NCI-H524 treated with DMSO at 0.1 percent for 48 hours (cell line): Measurements from ENCODE around the gene PLA2G4C.

Source experiments
- DNase-seq: peaks from one replicate; lab custom pipeline; 2025; lab: John Stamatoyannopoulos, UW

The PLA2G4C gene, protein sequence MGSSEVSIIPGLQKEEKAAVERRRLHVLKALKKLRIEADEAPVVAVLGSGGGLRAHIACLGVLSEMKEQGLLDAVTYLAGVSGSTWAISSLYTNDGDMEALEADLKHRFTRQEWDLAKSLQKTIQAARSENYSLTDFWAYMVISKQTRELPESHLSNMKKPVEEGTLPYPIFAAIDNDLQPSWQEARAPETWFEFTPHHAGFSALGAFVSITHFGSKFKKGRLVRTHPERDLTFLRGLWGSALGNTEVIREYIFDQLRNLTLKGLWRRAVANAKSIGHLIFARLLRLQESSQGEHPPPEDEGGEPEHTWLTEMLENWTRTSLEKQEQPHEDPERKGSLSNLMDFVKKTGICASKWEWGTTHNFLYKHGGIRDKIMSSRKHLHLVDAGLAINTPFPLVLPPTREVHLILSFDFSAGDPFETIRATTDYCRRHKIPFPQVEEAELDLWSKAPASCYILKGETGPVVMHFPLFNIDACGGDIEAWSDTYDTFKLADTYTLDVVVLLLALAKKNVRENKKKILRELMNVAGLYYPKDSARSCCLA

DNA sequence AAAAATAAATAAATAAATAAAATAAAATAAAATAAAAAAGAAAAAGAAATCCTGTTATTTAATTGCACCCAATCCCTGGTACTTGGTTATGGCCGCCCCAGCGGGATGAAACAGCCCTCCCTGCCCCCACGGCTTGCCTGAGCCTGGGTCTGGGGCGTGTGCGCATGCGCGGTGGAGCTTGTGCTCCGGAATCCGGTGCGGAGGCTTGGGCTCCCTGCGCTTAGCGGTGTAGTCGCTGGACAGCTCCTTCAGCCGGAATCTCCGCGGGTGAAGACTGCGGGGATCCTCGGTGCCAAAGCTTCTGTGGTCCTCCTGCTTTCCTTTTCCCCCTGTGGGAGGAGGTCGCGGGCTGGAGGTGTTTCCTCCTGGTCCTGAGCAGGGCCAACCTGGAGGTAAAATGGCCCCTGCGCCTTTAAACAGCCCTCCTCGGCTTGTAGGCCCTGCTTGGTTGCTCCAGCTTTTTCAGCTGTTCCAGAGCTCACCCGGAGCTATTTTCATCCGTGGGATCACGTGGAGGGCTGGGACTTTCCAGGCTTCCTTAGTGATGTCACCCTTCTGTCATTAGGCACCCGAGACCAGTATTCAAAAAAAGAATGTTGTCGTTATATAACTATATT lies at the start of gene PLA2G4C:
TSS of gene PLA2G4C (minus strand) at position 468 of the 617 bp plus-strand sequence. CDS start 4,288 bp downstream, outside the sequence.
- peak; percentile 66 for DNase-seq

DNA sequence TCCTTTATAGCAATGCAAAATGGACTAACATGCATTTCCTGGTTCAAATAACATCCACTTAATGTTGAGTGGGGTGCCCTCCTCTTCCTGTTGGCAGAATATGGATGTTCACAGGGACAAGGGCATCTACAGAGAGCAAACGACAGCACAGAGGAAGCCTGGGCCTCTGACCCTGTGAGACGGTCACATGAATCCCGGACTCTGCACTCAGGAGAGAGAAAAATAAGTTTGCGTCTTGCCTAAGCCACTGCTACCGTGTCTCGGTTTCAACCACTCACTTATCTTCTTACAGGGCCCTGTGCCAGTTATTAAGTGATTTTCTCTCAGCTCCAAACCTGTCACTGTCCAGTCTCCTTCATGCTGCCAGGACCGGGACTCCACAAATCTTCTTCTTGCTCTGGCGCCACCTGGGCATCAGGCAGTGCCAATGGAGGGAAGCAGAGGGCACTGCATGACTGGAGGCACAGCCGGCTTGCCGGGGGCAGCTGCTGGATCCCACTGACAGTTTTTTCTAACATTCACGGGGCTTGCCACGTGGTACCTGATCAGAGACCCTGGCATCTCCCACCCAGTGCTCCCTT lies 47.7 kb upstream of the PLA2G4C start:
- no peak for DNase-seq

GRCh38 chr19:48154003-48154402 lies 43.4 kb upstream of the PLA2G4C start:
- no peak for DNase-seq

GRCh38 chr19:48152551-48152950 lies 41.9 kb upstream of the PLA2G4C start:
- no peak for DNase-seq

DNA sequence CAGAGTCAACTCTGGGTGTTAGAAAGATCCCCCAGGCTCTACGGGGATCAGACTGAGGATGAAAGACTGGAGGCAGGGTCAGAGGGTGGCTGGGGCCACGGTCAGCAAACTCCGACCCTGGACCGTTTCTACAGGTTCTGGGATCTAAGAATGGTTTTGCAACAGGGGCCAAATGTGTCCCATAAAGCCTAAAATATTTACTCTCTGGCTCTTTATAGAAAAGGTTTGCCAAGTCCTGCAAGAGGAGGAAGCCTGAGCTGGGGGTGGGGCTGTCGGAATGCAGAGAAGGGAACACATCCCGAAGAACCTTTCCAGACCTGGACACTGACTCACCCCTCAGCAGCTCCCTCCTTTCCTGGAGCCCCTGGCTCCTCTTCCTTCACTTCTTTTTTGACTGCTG lies 38.8 kb upstream of the PLA2G4C start:
- DNase-seq = no peak

- DNase-seq = no peak
Observed at GRCh38 chr19:48148576-48148975, 38.0 kb upstream of the PLA2G4C start.

DNA sequence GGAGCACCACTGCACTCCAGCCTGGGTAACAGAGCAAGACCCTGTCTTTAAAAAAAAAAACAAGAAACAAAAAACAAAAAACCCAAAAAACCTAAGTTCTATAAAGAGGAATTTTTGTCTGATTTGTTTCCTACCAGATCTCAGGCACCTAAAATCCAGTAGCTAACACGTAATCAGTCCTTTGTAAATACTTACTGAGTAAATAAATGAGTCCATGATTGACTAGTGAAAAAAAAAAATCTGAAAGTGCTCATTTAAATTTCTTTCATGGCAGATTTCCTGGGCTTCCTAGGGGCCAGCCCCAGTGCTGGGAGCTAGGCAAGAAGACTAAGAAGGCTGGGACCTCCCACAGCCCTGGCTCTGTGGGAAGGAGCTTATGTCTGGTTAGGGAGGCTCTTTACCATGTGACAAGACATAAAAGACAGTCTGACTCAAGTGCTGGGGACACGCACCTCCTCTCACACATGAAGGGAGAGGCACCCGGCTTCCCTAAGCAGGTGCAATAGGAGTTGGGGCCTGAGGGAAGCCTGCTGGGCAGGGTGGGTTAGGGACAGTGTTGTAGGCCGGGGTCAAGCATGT lies 37.1 kb upstream of the PLA2G4C start:
- DNase-seq = no peak

GRCh38 chr19:48139053-48139452 lies 28.4 kb upstream of the PLA2G4C start:
- DNase-seq = no peak

- DNase-seq = no peak
Observed at GRCh38 chr19:48137411-48137810, 26.8 kb upstream of the PLA2G4C start.

GRCh38 chr19:48136547-48136946 lies 25.9 kb upstream of the PLA2G4C start:
- no peak for DNase-seq

GRCh38 chr19:48135411-48135810 lies 24.8 kb upstream of the PLA2G4C start:
- no peak for DNase-seq

- DNase-seq = no peak
Observed at GRCh38 chr19:48133094-48133493, 22.5 kb upstream of the PLA2G4C start.

GRCh38 chr19:48127561-48127960 lies 16.9 kb upstream of the PLA2G4C start:
- no peak for DNase-seq

GRCh38 chr19:48123907-48124651 lies 13.5 kb upstream of the PLA2G4C start:
- no peak for DNase-seq

DNA sequence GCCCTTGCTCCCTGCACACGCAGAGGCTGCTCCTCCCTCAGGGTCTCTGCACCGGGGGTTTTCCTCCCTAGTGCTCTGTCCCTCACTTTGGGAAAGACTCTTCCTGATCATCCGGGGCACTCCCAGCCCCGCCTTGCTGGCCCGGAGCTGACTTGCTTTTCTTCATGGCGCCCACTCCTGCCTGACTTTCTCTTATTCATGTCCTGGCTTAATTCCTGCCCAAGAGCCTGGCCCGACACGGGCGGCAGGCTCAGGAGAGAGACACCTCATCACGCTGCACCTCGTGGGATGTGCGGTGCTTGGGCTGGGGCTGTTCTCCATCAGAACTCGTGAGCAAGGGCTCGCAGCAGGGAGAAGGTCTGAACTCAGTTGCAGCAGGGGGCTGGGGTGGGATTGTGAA lies 11.8 kb upstream of the PLA2G4C start:
- no peak for DNase-seq

DNA sequence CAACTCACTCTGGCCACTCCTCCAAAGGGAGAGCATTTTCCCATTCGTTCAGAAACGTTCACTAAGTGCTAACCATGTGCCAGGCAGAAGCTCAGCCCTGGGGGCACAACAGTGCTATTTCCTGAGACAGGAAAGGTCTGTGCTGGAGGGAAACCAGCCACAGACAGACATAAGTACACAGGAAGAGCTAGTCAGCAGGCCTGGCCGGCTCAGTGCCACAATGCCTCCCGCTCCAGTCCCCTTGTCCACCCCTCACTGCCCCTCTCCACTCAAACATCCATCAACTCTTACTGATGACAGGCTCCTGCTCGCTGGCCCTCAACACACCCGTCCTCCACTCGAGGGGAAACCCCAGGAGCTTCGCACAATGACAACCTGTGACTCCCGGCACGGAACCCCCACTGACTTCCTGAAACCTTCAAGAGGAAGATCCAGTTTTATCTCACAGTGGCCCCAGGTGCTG lies 11.3 kb upstream of the PLA2G4C start:
- no peak for DNase-seq

DNA sequence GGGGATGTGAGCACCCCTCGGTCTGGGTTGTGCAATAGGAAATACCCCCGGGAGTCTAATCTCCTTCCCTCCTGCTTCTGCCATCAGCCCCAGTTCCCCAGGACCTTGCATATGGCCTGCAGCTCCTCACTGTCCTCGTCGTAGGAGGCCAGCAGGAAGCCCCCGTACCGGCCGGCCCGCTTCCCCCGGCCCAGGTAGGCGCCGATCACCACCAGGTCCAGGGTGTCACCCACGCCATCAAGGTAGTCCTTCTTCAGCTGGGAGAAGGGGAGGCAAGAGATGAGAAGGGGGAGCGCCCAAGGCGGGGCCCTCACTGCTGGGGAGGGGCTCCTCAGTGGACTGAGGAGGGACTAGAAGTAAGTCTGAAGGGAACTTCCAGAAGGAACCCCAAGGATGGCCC lies 10.4 kb upstream of the PLA2G4C start:
- DNase-seq = no peak

- no peak for DNase-seq
Observed at GRCh38 chr19:48120505-48120904, 9.9 kb upstream of the PLA2G4C start.

- no peak for DNase-seq
Observed at GRCh38 chr19:48118131-48118517, 7.5 kb upstream of the PLA2G4C start.

DNA sequence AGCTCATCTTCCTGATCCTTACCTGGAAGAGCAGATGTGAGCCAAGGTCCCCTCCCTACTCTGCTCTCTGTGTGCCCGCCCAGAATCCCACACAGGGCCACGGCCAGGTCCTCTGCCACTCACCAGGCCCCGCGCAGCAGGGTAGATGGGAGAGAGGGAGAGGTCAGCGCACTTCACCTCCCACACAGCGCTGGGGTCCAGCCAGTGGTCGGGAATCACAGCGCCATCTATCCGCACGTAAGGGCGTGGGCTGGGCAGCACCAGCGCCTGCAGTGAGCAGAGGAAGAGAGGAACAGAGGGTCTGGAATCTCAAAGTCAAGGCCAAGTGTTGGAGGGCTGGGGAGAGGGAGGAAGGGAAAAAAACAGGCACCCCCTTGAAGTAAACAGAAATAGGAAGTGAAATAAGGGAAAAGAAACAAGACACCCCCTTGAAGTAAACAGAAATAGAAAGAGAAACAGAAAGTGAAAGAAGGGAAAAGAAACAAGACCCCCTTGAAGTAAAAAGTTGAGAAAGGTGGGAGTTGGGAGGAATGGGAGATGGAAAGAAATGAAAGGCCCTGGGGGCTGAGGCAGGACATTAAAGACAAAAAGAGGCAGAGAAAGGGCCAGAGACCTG lies 7.0 kb upstream of the PLA2G4C start:
- no peak for DNase-seq

DNA sequence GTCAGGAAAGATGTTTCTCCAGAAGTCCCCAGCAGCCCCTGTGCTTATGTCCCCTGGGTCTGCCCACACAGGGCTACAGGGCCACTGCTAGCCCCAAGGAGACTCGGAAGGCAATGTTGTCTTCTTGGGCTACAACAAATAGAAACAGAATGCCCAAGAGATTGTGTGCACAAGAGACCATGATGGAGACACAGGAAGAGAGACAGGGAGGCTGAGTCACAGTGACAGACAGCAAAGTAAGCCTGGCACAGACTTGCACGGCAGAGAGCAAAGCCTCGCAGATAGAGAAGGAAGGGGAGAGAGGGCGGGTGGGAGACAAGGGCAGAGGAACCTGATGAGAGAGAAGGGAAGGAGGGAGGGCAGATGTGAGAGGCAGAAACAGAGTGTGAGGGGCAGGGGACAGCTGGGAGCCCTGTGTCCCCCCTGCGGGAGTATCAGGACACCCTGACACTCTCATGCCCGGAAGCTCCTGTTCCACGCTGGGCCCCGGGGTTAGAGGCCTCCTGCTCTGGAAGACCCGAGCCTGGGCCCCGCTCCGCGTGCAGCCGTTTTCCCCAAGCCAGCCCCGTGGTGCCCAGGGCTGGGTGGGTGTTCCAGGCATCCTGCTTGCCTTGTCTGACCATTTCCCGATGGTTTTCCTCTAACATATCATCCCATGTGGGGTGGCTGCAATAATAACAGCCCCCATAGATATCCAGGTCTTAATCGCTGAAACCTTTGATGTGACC lies 2.7 kb upstream of the PLA2G4C start:
- DNase-seq = no peak
